CD14-positive monocyte (primary cell): ENCODE results near the gene SRRM3. TPM values are rescaled to one million over a fixed set of nuclear protein-coding genes. Genes with fewer than 3 reads are reported as not detected.
A peak's percentile ranks its signal among the peaks of the same experiment; 100 is the strongest.

Source experiments
- DNase-seq, 3 donors: peaks; one replicate each; pipeline ENCODE4 v3.0.0-alpha.2; 2011 to 2022
- H2AFZ ChIP-seq: 2 replicates; pipeline ENCODE4 v1.6.0; 2012; ENCODE audit warnings: mild to moderate bottlenecking, low read depth, low read length, inconsistent platforms; ENCODE audit not compliant: insufficient read depth, poor library complexity, severe bottlenecking
- H3K27ac ChIP-seq, 2 donors: 1 replicate in 1 of 2; 2 replicates in 1 of 2; pipeline ENCODE4 v1.5.1; 2012 to 2013; ENCODE audit warnings: low read length in 2 of 2, control low read depth in 1 of 2, inconsistent platforms in 1 of 2, low read depth in 1 of 2, mild to moderate bottlenecking in 1 of 2
- H3K27me3 ChIP-seq, 2 donors: one replicate each; pipeline versions ENCODE4 v1.6.0 to v1.6.1; 2011 to 2013; ENCODE audit warnings: low read length in 2 of 2; ENCODE audit not compliant: control insufficient read depth in 2 of 2, insufficient read depth in 2 of 2
- H3K36me3 ChIP-seq, 2 donors: replicated peaks in 1 of 2; 1 replicate in 1 of 2; 2 replicates in 1 of 2; pipeline versions ENCODE4 v1.5.1 to v1.6.1; 2012 to 2013; ENCODE audit warnings: low read length in 2 of 2, control low read depth in 1 of 2, inconsistent platforms in 1 of 2, mild to moderate bottlenecking in 1 of 2; ENCODE audit not compliant: insufficient read depth in 2 of 2, control insufficient read depth in 1 of 2
- H3K4me1 ChIP-seq, 2 donors: 1 replicate in 1 of 2; 2 replicates in 1 of 2; pipeline versions ENCODE4 v1.5.1 to v1.6.1; 2012 to 2013; ENCODE audit warnings: low read length in 2 of 2, control low read depth in 1 of 2, inconsistent platforms in 1 of 2, mild to moderate bottlenecking in 1 of 2, moderate library complexity in 1 of 2; ENCODE audit not compliant: insufficient read depth in 2 of 2, control insufficient read depth in 1 of 2
- H3K4me2 ChIP-seq: replicated peaks from 2 replicates; pipeline ENCODE3; 2012; ENCODE audit warnings: low read length, moderate library complexity, mild to moderate bottlenecking; ENCODE audit not compliant: poor library complexity, severe bottlenecking; ENCODE audit errors: extremely low read depth
- H3K4me3 ChIP-seq, 3 experiments: fragments of 200-600 bp in 1 of 3; sonication (generic) in 1 of 3; replicated peaks in 1 of 3; 1 replicate in 2 of 3; 2 replicates in 1 of 3; pipeline ENCODE4 v1.5.1; 2011 to 2013; ENCODE audit warnings: low read length in 3 of 3, mild to moderate bottlenecking in 3 of 3, control low read depth in 2 of 3, low read depth in 2 of 3, inconsistent platforms in 1 of 3, moderate library complexity in 1 of 3
- H3K79me2 ChIP-seq: 2 replicates; pipeline ENCODE4 v1.6.0; 2012; ENCODE audit warnings: mild to moderate bottlenecking, control low read depth, inconsistent platforms, low read length, moderate library complexity; ENCODE audit not compliant: insufficient read depth
- H3K9ac ChIP-seq: 2 replicates; pipeline ENCODE4 v1.6.0; 2017; ENCODE audit warnings: low read length, mild to moderate bottlenecking; ENCODE audit not compliant: insufficient read depth, poor library complexity, severe bottlenecking
- H3K9me3 ChIP-seq, 2 donors: replicated peaks in 1 of 2; 1 replicate in 1 of 2; 2 replicates in 1 of 2; pipeline versions ENCODE4 v1.5.1 to v1.6.1; 2012 to 2013; ENCODE audit warnings: low read length in 2 of 2, control low read depth in 1 of 2; ENCODE audit not compliant: control insufficient read depth in 1 of 2, insufficient read depth in 1 of 2
- H4K20me1 ChIP-seq: 2 replicates; pipeline ENCODE4 v1.6.0; 2012; ENCODE audit warnings: mild to moderate bottlenecking, low read length, control low read depth, moderate library complexity; ENCODE audit not compliant: insufficient read depth
- H3K27ac Mint-ChIP-seq, 7 donors: one replicate each; pipeline ENCODE4 v1.8.0; 2020; ENCODE audit warnings: mild to moderate bottlenecking in 7 of 7, mixed read lengths in 7 of 7, moderate library complexity in 6 of 7, inconsistent platforms in 2 of 7
- H3K27me3 Mint-ChIP-seq, 3 donors: one replicate each; pipeline ENCODE4 v1.8.0; 2021 to 2022; ENCODE audit warnings: low read depth in 3 of 3, mild to moderate bottlenecking in 3 of 3, mixed read lengths in 3 of 3, moderate library complexity in 3 of 3, inconsistent platforms in 1 of 3
- H3K36me3 Mint-ChIP-seq, 2 donors: one replicate each; pipeline ENCODE4 v1.8.0; 2020; ENCODE audit warnings: mixed read lengths in 2 of 2, inconsistent platforms in 1 of 2, mild to moderate bottlenecking in 1 of 2
- H3K4me1 Mint-ChIP-seq: one replicate; pipeline ENCODE4 v1.8.0; 2020; ENCODE audit warnings: mild to moderate bottlenecking, mixed read lengths
- H3K4me3 Mint-ChIP-seq, 2 donors: one replicate each; pipeline ENCODE4 v1.8.0; 2020; ENCODE audit warnings: mild to moderate bottlenecking in 2 of 2, mixed read lengths in 2 of 2, moderate library complexity in 1 of 2
- H3K9me3 Mint-ChIP-seq, 7 donors: one replicate each; pipeline ENCODE4 v1.8.0; 2020 to 2022; ENCODE audit warnings: mixed read lengths in 7 of 7, mild to moderate bottlenecking in 6 of 7, moderate library complexity in 6 of 7, inconsistent platforms in 2 of 7
- WGBS: methylation state at CpG from one replicate; pipeline ENCODE4 v1.1.5; 2013; ENCODE audit warnings: missing lambda C conversion rate; ENCODE audit not compliant: insufficient coverage; 5-methylcytosine and 5-hydroxymethylcytosine counted together
- intact Hi-C, 2 donors: fragments of 100-400 bp; cut with micrococcal nuclease; formaldehyde crosslinking; loops; one replicate each; pipeline versions ENCODE4 v1.15.0 to v1.15.1; 2023
- polyA plus RNA-seq, 3 donors: library from polyadenylated mRNA; depleted of rRNA in 1 of 3; unstranded in 2 of 3; stranded (reverse) in 1 of 3; fragments of 300-500 nt in 2 of 3; fragments of >200 nt in 1 of 3; fragmentation: Illumina TruSeq in 2 of 3; gene quantifications; 1 replicate in 2 of 3; 2 replicates in 1 of 3; pipeline ENCODE4 v1.2.3, GENCODE V29; 2012 to 2021
- TF ChIP-seq, protein P1 (sequence below): fragments of 200-600 bp; IDR thresholded peaks from one replicate; pipeline ENCODE4 v1.8.0; 2022; ENCODE audit warnings: antibody characterized with exemption, mild to moderate bottlenecking

Gene SRRM3
- polyA plus RNA-seq, 3 donors = not detected

DNA sequence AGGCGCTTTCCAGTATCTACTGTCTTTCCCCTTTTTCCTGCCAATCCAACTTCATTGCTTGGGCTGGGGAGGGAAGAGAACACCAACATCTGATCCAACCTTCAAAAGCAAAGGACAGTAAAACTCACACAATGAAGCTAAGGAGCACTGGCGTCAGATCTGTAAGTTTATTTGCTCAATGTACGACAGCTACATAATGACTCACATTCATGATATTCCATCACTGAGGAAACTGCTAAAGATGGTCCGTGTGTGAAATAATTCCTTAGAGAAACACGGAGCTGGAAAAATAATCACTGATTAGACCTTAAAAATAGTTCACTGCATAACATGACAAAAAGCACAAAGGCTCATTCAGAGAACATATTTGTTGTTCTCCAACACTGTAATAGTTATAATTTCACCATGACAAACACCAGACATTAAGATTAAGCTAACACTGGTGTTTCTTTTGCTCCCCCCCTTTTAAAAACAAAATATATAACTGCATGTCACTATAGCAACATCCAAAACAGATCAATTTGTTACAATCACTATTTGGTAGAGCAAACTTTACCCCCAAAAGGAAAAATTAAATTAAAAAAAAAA is 125.0 kb downstream of the SRRM3 start:
- Histone ChIP-seq H4K20me1 (peaks cover 98% of the 10 kb centered on the region), H3K9me3 (no peaks in the 10 kb centered on the region)

DNA sequence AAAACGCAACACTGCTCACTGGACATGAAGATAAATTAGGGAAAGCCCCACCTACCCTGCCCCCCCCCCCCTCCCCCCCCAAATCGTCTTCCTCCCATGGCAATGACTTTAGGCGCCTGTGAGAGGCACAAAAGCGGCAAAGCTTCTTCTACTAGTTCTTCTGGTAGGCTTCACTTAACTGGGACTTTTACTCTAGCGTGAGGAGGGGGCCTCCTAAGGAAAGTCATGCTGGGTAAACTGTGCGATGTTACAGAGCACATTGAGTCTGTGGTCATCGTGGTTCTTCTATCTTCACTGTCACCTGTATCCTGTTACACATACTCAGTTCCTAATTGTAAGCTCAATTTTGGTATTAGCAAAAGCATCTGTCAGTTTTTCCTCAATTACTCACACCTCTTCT is 125.9 kb downstream of the SRRM3 start:
- Histone ChIP-seq H3K27ac (no peak overlapping the region), H3K9me3 (no peaks in the 10 kb centered on the region), H2AFZ (no peak overlapping the region), H3K27me3 (no peaks in the 10 kb centered on the region), H3K79me2 (peaks cover 83% of the 10 kb centered on the region), H3K36me3 (peaks cover 46 to 74% of the 10 kb centered on the region in 2 donors), H3K4me3 (no peak overlapping the region), H3K9ac (no peak overlapping the region), H3K4me1 (peaks cover 6 to 8% of the 10 kb centered on the region in 2 donors), H3K4me2 (no peak overlapping the region), H4K20me1 (peaks cover 98% of the 10 kb centered on the region)
- Mint-ChIP-seq H3K4me3 (no peak overlapping the region), H3K27me3 (no peaks in the 10 kb centered on the region), H3K36me3 (peaks cover 43 to 79% of the 10 kb centered on the region in 2 donors), H3K4me1 (peaks cover 33% of the 10 kb centered on the region), H3K27ac (peak overlapping the region in 2 of 7 donors; percentile 45 to 61), H3K9me3 (no peaks in the 10 kb centered on the region)
- DNase-seq = peak in 1 of 3 donors; percentile 23
- intact Hi-C loops = no loop called here
- TF ChIP-seq, protein P1, sequence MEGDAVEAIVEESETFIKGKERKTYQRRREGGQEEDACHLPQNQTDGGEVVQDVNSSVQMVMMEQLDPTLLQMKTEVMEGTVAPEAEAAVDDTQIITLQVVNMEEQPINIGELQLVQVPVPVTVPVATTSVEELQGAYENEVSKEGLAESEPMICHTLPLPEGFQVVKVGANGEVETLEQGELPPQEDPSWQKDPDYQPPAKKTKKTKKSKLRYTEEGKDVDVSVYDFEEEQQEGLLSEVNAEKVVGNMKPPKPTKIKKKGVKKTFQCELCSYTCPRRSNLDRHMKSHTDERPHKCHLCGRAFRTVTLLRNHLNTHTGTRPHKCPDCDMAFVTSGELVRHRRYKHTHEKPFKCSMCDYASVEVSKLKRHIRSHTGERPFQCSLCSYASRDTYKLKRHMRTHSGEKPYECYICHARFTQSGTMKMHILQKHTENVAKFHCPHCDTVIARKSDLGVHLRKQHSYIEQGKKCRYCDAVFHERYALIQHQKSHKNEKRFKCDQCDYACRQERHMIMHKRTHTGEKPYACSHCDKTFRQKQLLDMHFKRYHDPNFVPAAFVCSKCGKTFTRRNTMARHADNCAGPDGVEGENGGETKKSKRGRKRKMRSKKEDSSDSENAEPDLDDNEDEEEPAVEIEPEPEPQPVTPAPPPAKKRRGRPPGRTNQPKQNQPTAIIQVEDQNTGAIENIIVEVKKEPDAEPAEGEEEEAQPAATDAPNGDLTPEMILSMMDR = no peak
- WGBS = 20% methylated on average over 1 of the region's 7 CpGs

More for the DNA sequence above, 125.0 kb downstream of the SRRM3 start:
- H3K36me3 ChIP-seq = peaks cover 46 to 76% of the 10 kb centered on the region in 2 donors
- no peak overlapping the region for H3K27ac ChIP-seq
- Mint-ChIP-seq H3K36me3 (peaks cover 41 to 80% of the 10 kb centered on the region in 2 donors), H3K27ac (peak overlapping the region in 1 of 7 donors; percentile 4), H3K27me3 (no peaks in the 10 kb centered on the region), H3K4me1 (peaks cover 25% of the 10 kb centered on the region), H3K9me3 (no peaks in the 10 kb centered on the region), H3K4me3 (no peak overlapping the region)
- H3K4me3 ChIP-seq = no peak overlapping the region
- H3K9ac ChIP-seq = no peak overlapping the region
- H3K4me2 ChIP-seq = no peak overlapping the region
- intact Hi-C loops = no loop called here
- no peaks in the 10 kb centered on the region for H3K4me1 ChIP-seq
- no peak for DNase-seq
- H2AFZ ChIP-seq = no peak overlapping the region
- no peaks in the 10 kb centered on the region for H3K27me3 ChIP-seq
- WGBS = 100% methylated on average over 1 of the region's 5 CpGs
- TF ChIP-seq, protein P1 = no peak
- peaks cover 74% of the 10 kb centered on the region for H3K79me2 ChIP-seq
